SK-N-SH treated with all-trans-retinoic acid at 6 μM for 48 hours (cell line): Measurements from ENCODE around the gene DEPDC5.

Experiments
- ATAC-seq: fragments of 200-7000 bp; cut with Tn5 transposase; 3 replicates; pipeline ENCODE4 v1.9.1; 2020; ENCODE audit warnings: mild to moderate bottlenecking, moderate library complexity
- ARNTL ChIP-seq: fragments of 450-650 bp; formaldehyde crosslinking; IDR thresholded peaks from 2 replicates; pipeline ENCODE4 v1.5.0; 2020; ENCODE audit warnings: low read depth, mild to moderate bottlenecking, moderate library complexity, borderline replicate concordance
- BACH2 ChIP-seq: fragments of 250-450 bp; sonication (Bioruptor Pico); IDR thresholded peaks from 2 replicates; pipeline ENCODE4 v1.9.0; 2021; ENCODE audit warnings: mild to moderate bottlenecking, borderline replicate concordance
- CSDC2 ChIP-seq: fragments of 250-450 bp; sonication (Bioruptor Pico); IDR thresholded peaks from 2 replicates; pipeline ENCODE4 v1.5.0; 2020; ENCODE audit warnings: mild to moderate bottlenecking, moderate library complexity
- ESRRG ChIP-seq: fragments of 250-450 bp; sonication (Bioruptor Pico); IDR thresholded peaks from 2 replicates; pipeline ENCODE4 v1.6.1; 2021; ENCODE audit warnings: mild to moderate bottlenecking
- GLIS3 ChIP-seq: fragments of 250-450 bp; sonication (Bioruptor Pico); IDR thresholded peaks from 2 replicates; pipeline ENCODE4 v1.5.0; 2020; ENCODE audit warnings: mild to moderate bottlenecking, moderate library complexity
- ISL1 ChIP-seq: fragments of 250-450 bp; sonication (Bioruptor Pico); IDR thresholded peaks from 2 replicates; pipeline ENCODE4 v2.1.2; 2022; ENCODE audit warnings: mild to moderate bottlenecking, moderate library complexity
- OSR1 ChIP-seq: fragments of 250-450 bp; sonication (Bioruptor Pico); IDR thresholded peaks from 2 replicates; pipeline ENCODE4 v1.8.0; 2022; ENCODE audit warnings: moderate library complexity, mild to moderate bottlenecking, inconsistent platforms
- PATZ1 ChIP-seq: fragments of 250-450 bp; sonication (Bioruptor Pico); IDR thresholded peaks from 2 replicates; pipeline ENCODE4 v1.8.0; 2020; ENCODE audit warnings: mild to moderate bottlenecking, moderate library complexity, borderline replicate concordance
- PPARA ChIP-seq: fragments of 250-450 bp; sonication (Bioruptor Pico); IDR thresholded peaks from 2 replicates; pipeline ENCODE4 v1.5.0; 2020; ENCODE audit warnings: mild to moderate bottlenecking, borderline replicate concordance
- RARB ChIP-seq: fragments of 250-450 bp; sonication (Bioruptor Pico); IDR thresholded peaks from 2 replicates; pipeline ENCODE4 v1.8.0; 2021; ENCODE audit warnings: mild to moderate bottlenecking, moderate library complexity
- TCF4 ChIP-seq: fragments of 250-450 bp; sonication (Bioruptor Pico); IDR thresholded peaks from 2 replicates; pipeline ENCODE4 v1.8.0; 2021; ENCODE audit warnings: mild to moderate bottlenecking, moderate library complexity, borderline replicate concordance
- TOX ChIP-seq: fragments of 250-450 bp; sonication (Bioruptor Pico); IDR thresholded peaks from 2 replicates; pipeline ENCODE4 v1.8.0; 2021; ENCODE audit warnings: mild to moderate bottlenecking, moderate library complexity, borderline replicate concordance
- TSHZ2 ChIP-seq: fragments of 250-450 bp; sonication (Bioruptor Pico); IDR thresholded peaks from 2 replicates; pipeline ENCODE4 v1.5.0; 2020; ENCODE audit warnings: mild to moderate bottlenecking, moderate library complexity
- ZC3H10 ChIP-seq: fragments of 250-450 bp; sonication (Bioruptor Pico); IDR thresholded peaks from 2 replicates; pipeline ENCODE4 v1.5.1; 2021; ENCODE audit warnings: mild to moderate bottlenecking, moderate library complexity
- ZFP3 ChIP-seq: fragments of 250-450 bp; sonication (Bioruptor Pico); IDR thresholded peaks from 2 replicates; pipeline ENCODE4 v1.5.0; 2020; ENCODE audit warnings: mild to moderate bottlenecking, moderate library complexity
- ZFP30 ChIP-seq: fragments of 450-650 bp; formaldehyde crosslinking; IDR thresholded peaks from 2 replicates; pipeline ENCODE4 v1.5.0; 2022; ENCODE audit warnings: mild to moderate bottlenecking, moderate library complexity
- ZNF565 ChIP-seq: fragments of 450-650 bp; formaldehyde crosslinking; conservative IDR thresholded peaks from 2 replicates; pipeline ENCODE4 v1.5.0; 2020; ENCODE audit warnings: low read depth, mild to moderate bottlenecking, moderate library complexity
- ZNF70 ChIP-seq: fragments of 450-650 bp; formaldehyde crosslinking; IDR thresholded peaks from 2 replicates; pipeline ENCODE4 v1.5.0; 2020; ENCODE audit warnings: mild to moderate bottlenecking, moderate library complexity
- ZNF8 ChIP-seq: fragments of 450-650 bp; formaldehyde crosslinking; IDR thresholded peaks from 2 replicates; pipeline ENCODE4 v1.5.0; 2020; ENCODE audit warnings: mild to moderate bottlenecking, moderate library complexity
- TF ChIP-seq, protein P1 (sequence below): fragments of 250-450 bp; sonication (Bioruptor Pico); IDR thresholded peaks from 2 replicates; pipeline ENCODE4 v1.5.1; 2021; ENCODE audit warnings: mild to moderate bottlenecking, moderate library complexity
- TF ChIP-seq, protein P2 (sequence below): fragments of 250-450 bp; sonication (Bioruptor Pico); IDR thresholded peaks from 2 replicates; pipeline ENCODE4 v1.5.1; 2020; ENCODE audit warnings: low read depth, mild to moderate bottlenecking, moderate library complexity
- TF ChIP-seq, protein P3 (sequence below): fragments of 250-450 bp; sonication (Bioruptor Pico); IDR thresholded peaks from 2 replicates; pipeline ENCODE4 v1.8.0; 2021; ENCODE audit warnings: low read depth, mild to moderate bottlenecking, moderate library complexity, borderline replicate concordance

The DEPDC5 gene

GRCh38 chr22:31736458-31736857, 17.4 kb upstream of the DEPDC5 start:
- ATAC-seq, result no peak
- TF ChIP-seq OSR1 (no peak), ARNTL (no peak), TOX (CRISPR knock-in tag) (no peak), TSHZ2 (CRISPR knock-in tag) (no peak), ESRRG (no peak), ZNF8 (no peak), ZC3H10 (CRISPR knock-in tag) (no peak), GLIS3 (CRISPR knock-in tag) (no peak), ISL1 (CRISPR knock-in tag) (no peak), RARB (CRISPR knock-in tag) (no peak), PATZ1 (CRISPR knock-in tag) (no peak), ZFP3 (CRISPR knock-in tag) (no peak), PPARA (no peak), ZNF565 (no peak), ZFP30 (CRISPR knock-in tag) (no peak), CSDC2 (no peak), TCF4 (CRISPR knock-in tag) (no peak)
- TF ChIP-seq, protein P1, sequence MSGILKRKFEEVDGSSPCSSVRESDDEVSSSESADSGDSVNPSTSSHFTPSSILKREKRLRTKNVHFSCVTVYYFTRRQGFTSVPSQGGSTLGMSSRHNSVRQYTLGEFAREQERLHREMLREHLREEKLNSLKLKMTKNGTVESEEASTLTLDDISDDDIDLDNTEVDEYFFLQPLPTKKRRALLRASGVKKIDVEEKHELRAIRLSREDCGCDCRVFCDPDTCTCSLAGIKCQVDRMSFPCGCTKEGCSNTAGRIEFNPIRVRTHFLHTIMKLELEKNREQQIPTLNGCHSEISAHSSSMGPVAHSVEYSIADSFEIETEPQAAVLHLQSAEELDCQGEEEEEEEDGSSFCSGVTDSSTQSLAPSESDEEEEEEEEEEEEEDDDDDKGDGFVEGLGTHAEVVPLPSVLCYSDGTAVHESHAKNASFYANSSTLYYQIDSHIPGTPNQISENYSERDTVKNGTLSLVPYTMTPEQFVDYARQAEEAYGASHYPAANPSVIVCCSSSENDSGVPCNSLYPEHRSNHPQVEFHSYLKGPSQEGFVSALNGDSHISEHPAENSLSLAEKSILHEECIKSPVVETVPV (CRISPR knock-in tag), result no peak
- TF ChIP-seq, protein P2, sequence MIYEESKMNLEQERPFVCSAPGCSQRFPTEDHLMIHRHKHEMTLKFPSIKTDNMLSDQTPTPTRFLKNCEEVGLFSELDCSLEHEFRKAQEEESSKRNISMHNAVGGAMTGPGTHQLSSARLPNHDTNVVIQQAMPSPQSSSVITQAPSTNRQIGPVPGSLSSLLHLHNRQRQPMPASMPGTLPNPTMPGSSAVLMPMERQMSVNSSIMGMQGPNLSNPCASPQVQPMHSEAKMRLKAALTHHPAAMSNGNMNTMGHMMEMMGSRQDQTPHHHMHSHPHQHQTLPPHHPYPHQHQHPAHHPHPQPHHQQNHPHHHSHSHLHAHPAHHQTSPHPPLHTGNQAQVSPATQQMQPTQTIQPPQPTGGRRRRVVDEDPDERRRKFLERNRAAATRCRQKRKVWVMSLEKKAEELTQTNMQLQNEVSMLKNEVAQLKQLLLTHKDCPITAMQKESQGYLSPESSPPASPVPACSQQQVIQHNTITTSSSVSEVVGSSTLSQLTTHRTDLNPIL, result no peak
- TF ChIP-seq, protein P3, sequence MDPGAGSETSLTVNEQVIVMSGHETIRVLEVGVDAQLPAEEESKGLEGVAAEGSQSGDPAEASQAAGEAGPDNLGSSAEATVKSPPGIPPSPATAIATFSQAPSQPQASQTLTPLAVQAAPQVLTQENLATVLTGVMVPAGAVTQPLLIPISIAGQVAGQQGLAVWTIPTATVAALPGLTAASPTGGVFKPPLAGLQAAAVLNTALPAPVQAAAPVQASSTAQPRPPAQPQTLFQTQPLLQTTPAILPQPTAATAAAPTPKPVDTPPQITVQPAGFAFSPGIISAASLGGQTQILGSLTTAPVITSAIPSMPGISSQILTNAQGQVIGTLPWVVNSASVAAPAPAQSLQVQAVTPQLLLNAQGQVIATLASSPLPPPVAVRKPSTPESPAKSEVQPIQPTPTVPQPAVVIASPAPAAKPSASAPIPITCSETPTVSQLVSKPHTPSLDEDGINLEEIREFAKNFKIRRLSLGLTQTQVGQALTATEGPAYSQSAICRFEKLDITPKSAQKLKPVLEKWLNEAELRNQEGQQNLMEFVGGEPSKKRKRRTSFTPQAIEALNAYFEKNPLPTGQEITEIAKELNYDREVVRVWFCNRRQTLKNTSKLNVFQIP (CRISPR knock-in tag), result no peak

DNA sequence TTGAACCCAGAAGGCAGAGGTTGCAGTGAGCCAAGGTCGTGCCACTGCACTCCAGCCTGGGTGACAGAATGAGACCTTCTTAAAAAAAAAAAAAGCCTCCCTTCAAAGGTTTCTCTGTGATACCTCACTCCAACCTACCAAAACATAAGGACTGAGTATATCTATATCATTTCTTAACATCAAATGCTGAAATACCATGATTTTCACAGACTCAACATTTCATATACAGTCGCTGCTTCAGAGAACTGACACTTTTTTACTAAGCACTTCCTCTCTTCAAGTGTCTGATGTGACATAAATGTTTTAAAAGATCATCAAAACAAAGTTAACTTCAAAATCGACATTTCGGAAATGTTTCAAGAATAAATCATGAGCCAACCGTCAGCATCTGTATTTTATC, 15.9 kb upstream of the DEPDC5 start:
- ATAC-seq, result no peak
- TF ChIP-seq, protein P2, result no peak
- TF ChIP-seq TSHZ2 (CRISPR knock-in tag) (no peak), ZC3H10 (CRISPR knock-in tag) (no peak), ARNTL (no peak), ZNF70 (CRISPR knock-in tag) (no peak), RARB (CRISPR knock-in tag) (no peak), BACH2 (CRISPR knock-in tag) (no peak), ZFP3 (CRISPR knock-in tag) (no peak), OSR1 (no peak), ZFP30 (CRISPR knock-in tag) (no peak), PPARA (no peak), ESRRG (no peak)
- TF ChIP-seq, protein P3 (CRISPR knock-in tag), result no peak
- TF ChIP-seq, protein P1 (CRISPR knock-in tag), result no peak
